Renal cortex interstitium (tissue), 15 donors: Measurements from ENCODE around the gene RERGL. TPM values are rescaled to one million over a fixed set of nuclear protein-coding genes. Genes with fewer than 3 reads are reported as not detected.
"Not testable (repeated sequence)": the region's sequence is repeated elsewhere in the genome, so short reads cannot be mapped to it uniquely, and the experiment has no call there.

Experiments used
- DNase-seq, 11 donors: peaks; one replicate each; pipeline ENCODE4 v3.0.0-alpha.2; 2013; ENCODE audit warnings: low read depth in 9 of 11, low spot score in 4 of 11; ENCODE audit errors: extremely low read depth in 1 of 11
- long read RNA-seq, 16 experiments: transcript quantifications; one replicate each; lab custom pipeline, GENCODE V29; 2026
- polyA plus RNA-seq, 3 donors: library from polyadenylated mRNA; unstranded; fragments of 120-200 nt; gene quantifications; one replicate each; pipeline ENCODE4 v1.2.1, GENCODE V29; 2013; ENCODE audit not compliant: insufficient read length in 3 of 3

RERGL gene, protein sequence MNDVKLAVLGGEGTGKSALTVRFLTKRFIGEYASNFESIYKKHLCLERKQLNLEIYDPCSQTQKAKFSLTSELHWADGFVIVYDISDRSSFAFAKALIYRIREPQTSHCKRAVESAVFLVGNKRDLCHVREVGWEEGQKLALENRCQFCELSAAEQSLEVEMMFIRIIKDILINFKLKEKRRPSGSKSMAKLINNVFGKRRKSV
- polyA plus RNA-seq = 1 to 10 TPM; 5.6 to 8.9 (median 8.8) TPM
- long read RNA-seq, donor 1, partial matches to known transcripts = 0 of 3 reads
- long read RNA-seq, donor 1, other reads (novel, unspliced or antisense) = 0 of 3 reads
- long read RNA-seq, donor 2, partial matches to known transcripts = 0 of 1 reads
- long read RNA-seq, donor 2, other reads (novel, unspliced or antisense) = 0 of 1 reads
- long read RNA-seq, donor 3, transcript RERGL-203 (5 exons, 973 nt) = major isoform, 5 of 6 reads
- long read RNA-seq, donor 3, partial matches to known transcripts = 0 of 6 reads
- long read RNA-seq, donor 3, other reads (novel, unspliced or antisense) = 0 of 6 reads
- long read RNA-seq, donor 4, partial matches to known transcripts = 0 of 2 reads
- long read RNA-seq, donor 4, other reads (novel, unspliced or antisense) = 0 of 2 reads
- long read RNA-seq, donor 5 = 0 reads
- long read RNA-seq, donor 6, partial matches to known transcripts = 0 of 1 reads
- long read RNA-seq, donor 6, other reads (novel, unspliced or antisense) = 0 of 1 reads
- long read RNA-seq, donor 7 = 0 reads
- long read RNA-seq, donor 8, partial matches to known transcripts = 0 of 3 reads
- long read RNA-seq, donor 8, other reads (novel, unspliced or antisense) = 0 of 3 reads
- long read RNA-seq, donor 9, transcript RERGL-203 (5 exons, 973 nt) = major isoform, 6 of 7 reads
- long read RNA-seq, donor 9, partial matches to known transcripts = 0 of 7 reads
- long read RNA-seq, donor 9, other reads (novel, unspliced or antisense) = 0 of 7 reads
- long read RNA-seq, donor 10 = 0 reads
- long read RNA-seq, donor 11, partial matches to known transcripts = 0 of 2 reads
- long read RNA-seq, donor 11, other reads (novel, unspliced or antisense) = 0 of 2 reads
- long read RNA-seq, donor 12 = 0 reads
- long read RNA-seq, donor 13 = 0 reads
- long read RNA-seq, donor 14 = 0 reads
- long read RNA-seq, donor 15 = 0 reads
- long read RNA-seq, donor 16, partial matches to known transcripts = 0 of 3 reads
- long read RNA-seq, donor 16, other reads (novel, unspliced or antisense) = 0 of 3 reads

DNA sequence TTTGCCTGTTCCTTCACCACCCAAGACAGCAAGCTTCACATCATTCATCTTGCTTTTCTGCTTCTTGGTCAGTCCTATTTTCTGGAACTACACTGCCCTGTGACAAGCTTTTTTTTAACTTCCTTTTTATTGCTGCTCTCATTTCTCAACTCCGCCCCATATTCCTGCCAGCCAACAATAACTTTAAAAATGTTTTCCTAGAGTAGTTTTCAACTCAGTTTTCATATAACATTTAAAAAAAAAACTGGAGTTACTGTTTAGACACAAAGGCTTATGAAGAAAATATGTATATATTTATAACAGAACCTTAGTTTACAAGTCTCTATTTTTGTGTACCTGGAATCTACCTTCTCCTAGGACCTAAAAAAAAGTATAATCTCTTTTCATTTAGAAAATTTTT is at the start of gene RERGL:
RERGL (minus strand) TSS at position 101 of the 400 bp plus-strand sequence; CDS start at position 48, 53 bp downstream.
- no peak for DNase-seq

DNA sequence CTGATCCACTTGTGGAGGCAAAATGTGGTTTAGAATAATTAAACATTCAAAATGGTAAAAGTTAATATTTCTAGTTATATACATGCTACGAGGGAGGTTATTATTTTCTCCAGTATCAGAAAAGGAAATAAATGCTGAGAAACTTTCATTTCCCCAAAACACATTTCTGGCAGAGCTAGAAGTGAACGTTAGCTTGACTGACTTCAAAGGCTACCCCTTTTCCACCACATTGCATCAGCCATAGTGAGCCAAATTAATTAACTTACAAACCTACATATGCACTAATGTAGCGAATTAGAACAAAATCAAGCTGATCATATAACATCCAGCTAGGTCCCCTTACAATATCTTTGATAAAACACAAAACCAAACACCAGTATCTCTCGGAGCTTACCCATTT is 49.3 kb upstream of the RERGL start:
- DNase-seq = no peak

DNA sequence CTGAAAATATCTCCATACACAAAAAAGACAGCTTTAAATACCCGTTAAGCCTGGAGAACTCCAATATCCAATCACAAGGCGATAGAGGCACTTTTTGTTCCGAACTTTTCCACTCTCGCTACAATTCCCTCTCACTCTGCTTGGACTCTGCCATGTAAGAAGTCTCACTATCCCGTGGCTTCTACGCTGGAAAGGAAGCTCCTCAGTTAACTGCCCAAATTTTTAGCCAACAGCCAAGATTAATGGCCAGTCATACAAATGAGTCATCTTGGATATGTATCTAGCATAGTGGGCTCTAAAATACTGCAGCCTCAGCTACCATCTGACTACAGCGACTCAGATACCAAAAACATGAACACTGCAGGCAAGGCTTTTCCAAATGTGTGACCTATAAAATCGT is 45.5 kb upstream of the RERGL start:
- no peak for DNase-seq

DNA sequence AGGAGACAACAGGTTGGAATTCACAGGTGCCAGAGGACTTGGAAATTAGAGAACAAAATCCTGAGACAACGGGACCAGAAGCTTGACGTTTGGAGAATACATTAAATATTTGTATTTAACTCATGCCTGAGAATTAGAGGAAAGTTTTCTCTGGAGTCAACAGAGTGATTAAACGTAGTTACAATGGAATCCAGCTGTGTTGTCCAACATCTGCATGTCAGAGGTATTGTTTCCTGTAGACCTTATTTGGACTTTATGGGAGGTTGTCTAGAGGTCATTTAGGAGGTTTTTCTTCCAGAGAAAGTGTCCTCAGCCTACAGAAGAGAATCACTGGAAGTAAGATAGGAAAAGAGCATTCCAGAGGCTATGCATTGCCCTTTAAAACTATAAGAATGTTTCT is 45.1 kb upstream of the RERGL start:
- DNase-seq = peak in 4 of 11 donors; percentile 4 to 22 (median 16)

DNA sequence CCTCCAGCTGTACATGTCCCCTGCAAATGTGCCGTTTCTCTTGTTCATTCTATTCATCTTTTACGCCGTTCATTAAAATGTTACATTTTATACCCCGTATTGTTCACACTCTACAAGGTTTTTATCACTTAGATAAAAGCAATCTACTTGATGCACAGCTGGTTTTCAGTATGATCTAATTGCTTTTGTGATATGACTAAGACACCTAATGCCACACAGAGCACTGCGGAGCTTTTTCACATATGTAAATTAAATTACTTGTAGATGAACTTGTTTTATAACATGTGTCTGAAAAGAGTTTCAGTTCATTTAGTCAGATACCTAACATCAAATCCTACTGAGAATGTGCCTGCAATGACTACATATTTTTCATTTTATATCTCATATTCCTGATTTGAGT is 40.9 kb upstream of the RERGL start:
- DNase-seq = no peak

DNA sequence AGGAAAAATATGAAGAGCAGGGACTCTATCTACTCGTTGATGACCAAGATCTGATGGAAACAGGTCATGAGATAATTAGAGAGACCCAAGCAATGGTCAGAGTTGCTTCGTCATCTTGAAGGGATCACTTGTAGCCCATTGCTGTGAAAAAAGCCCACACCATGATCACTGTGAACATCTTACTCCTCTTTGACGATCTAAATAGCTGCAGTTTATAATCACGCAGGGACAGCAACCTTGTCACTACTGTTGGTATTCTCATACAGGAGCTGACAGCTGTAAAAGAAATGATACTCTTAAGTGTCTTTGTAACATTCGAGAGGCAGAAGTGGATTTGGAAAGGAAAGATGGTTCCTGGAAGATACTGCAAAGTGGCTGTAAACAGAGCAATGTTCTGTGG is 33.7 kb upstream of the RERGL start:
- no peak for DNase-seq

DNA sequence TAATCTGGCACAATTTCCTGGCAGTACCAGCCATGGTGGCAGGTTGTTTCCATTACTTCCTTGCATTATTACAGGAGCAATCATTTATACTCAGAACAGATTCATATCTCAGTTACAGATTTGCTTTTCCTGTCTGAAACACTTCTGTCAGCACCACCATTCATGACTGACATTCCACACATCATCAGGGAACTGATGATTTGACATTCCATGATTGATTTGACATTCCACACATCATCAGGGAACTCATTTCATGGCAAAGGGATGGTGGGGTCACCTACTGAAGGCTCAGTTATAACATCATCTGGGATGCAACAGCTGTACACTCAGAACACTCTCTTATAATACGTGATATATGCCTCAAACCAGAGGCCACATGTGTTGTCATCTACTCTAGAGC is 30.9 kb upstream of the RERGL start:
- DNase-seq = no peak

DNA sequence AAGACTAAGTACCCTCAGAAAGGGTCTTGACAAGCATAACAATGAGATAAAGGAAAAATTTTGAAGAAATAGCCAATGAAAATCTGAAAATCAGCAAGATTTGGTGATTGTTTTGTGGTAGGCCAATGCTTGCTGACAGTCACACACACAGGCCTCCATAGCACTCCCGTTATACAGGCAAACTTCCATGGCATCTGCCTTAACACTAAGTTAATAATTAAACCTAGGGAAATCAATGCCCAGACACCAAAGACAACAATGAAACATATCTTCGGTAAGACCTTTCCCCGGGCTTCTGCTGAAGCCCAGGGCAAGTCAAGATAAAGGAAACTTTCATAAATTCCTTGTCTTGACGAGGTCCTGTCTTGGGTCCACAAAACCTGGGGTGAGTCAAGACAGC is 18.6 kb upstream of the RERGL start:
- no peak for DNase-seq

DNA sequence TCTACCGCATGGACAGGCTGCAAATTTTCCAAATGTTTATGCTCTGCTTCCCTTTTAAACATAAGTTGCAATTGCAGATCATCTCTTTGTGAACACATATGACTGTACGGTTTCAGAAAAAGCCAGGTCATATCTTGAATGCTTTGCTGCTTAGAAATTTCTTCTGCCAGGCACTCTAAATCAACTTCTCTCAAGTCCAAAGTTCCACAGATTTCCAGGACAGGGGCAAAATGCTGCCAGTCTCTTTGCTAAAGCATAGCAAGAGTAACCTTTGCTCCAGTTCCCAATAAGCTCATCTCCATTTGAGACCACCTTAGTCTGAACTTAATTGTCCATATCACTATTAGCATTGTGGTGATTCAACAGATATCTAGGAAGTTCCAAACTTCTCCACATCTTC is 13.6 kb upstream of the RERGL start:
- no peak for DNase-seq

DNA sequence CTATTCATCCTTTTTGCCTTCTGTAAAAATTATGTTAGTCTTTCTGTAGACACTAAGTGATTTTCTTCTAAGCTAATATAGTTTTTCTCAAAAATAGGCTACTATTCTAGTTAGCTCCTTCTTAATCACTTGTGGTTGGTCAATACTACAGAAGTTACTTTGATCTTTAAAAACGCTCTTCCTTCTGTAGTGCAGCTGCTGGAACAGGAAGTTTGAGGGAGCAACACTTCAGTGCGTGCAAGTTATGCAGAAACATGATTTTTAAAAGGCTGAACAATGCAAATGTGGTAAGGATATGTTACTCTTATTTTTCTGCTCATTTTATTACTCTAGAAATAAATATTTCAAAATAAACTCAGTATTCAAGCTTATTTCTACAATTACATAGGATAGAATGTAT is 11.1 kb upstream of the RERGL start:
- peak in 2 of 11 donors; percentile 1 to 2 for DNase-seq

DNA sequence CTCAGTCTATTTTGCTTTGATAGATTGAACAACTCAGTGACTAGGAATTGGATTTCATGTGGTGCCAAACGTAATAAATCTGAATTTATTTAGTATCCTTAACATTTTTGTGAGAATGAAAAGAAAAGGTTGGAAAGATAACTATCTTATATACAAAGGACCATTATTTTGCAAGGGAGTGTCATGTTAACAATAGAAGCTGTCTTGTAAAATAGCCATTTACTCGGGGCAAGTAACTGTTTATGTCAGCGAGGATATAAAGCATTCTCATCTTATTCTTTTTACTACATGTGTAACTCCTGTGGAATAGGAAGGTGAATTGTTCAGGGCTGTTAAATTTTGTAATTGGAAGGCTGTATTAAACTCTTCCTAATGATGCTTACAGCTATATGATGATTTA is 5.9 kb downstream of the RERGL start:
- no peak for DNase-seq

DNA sequence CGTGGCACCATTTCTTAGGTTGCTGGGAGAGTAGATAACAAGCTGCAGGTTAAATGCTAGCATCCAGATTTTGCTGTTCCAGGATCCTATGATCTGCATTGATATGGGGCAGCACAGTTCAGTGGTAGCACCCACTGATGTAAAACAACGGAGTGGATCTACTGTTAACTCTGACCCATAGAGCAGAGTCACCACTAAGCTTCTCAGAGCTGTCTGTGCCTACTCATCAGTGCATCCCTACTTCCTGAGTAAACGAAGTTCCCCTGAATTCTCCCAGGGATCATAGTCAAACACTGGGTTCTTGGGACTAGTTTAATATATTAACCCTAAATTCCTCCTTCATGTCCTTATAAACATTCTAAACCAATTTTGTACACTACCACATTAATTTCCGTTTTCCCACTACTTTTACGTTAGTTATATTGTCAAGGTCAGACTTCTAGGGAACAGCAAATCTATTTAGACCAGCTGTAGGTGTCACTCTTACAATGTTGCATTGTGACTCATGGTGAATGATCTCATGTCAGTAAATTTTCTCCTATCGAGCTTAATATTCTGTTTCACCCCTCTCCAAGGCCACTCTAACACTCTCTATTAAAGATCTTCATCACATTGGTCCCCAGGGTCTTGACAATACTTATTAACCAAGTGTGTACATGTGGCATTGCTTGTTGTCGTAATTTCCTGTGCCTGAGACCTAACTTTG is 10.3 kb downstream of the RERGL start:
- DNase-seq = no peak

DNA sequence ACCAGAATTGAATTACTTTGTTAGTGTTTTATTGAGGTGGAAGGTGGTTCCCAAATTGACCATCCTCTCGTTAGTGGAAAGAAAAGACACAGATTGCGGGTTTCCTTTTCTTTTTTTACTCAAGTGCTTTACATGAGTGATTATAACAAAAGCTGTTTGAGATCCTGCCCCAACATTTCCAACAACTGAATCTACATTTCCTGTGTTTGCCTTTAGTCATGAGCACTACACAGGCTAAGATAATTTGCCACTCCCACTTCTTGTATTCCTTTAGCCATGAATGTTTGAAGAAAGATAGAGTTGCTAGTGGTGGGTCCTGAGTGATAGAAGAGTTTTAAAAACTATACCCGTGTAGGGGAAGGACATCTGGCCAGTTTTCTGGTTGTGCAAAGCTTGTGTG is 16.0 kb downstream of the RERGL start:
- no peak for DNase-seq

DNA sequence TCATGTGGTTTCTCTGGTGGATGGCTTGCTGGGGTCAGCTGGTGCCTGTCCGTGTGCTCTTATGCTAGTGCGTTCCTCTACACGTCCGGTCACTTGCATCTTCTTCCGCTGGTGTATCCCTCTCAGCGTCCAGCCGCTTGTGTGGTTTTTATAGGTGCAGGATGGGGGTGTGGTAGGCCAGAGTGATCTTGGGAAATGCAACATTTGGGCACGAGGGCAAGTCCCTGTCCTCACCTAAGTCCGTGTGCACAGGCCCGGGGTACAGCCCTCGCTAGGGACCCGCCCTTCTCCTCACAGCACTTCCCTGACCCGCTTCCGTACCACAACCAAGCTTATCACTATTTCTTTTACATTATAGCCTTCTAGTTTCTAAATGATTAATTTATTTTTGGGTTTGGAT is 17.3 kb downstream of the RERGL start:
- DNase-seq = no peak

DNA sequence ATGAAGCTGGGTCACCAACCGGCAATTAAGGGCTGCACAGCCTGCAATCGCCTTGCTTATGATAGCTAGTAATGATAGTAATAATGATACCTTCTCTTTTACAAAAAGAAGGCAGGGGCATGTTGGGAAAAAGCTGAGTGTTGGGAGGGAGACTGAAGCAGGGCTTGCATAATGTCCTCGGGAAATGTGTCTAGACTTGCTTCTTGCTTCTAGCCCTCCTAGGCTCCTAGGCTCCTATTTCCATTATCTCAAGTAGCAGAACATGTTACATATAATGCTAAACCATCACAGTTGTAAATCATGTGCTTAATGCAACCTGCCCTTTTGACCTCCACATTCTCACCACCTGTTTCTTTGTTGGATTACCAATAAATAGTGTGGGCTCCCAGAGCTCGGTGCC is 18.7 kb downstream of the RERGL start:
- DNase-seq = no peak

DNA sequence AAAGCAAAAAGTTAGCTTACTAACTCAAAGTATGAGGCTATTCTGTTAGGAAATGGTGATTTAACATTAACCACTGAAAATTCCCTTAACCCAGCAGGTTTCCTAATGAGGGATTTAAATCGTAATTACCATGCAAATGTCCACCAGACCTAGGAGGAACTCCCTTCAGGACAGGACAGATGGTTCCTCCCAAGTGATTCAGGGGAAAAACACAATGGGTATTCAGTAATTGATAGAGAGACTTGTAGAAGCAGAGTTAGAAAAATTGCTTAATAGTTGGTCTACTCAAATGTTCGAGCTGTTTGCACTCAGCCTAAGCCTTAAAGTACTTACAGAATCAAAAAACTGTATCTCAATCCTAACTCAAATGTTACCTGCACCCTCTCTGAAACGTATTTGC is 21.6 kb downstream of the RERGL start:
- no peak for DNase-seq

DNA sequence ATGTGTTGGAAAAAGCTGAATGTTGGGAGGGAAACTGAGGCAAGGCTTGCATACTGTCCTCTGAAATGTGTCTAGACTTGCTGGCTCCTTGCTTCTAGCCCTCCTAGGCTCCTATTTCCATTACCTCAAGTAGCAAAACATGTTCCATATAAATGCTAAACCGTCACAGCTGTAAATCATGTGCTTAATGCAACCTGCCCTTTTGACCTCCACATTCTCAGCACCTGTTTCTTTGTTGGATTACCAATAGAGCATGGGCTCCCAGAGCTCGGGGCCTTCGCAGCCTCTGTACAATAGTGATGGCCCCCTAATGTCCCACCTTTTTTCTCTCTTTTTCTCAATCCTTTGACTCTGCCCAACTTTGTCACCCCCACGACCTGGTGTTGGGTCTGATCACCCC is 23.3 kb downstream of the RERGL start:
- DNase-seq = no peak

DNA sequence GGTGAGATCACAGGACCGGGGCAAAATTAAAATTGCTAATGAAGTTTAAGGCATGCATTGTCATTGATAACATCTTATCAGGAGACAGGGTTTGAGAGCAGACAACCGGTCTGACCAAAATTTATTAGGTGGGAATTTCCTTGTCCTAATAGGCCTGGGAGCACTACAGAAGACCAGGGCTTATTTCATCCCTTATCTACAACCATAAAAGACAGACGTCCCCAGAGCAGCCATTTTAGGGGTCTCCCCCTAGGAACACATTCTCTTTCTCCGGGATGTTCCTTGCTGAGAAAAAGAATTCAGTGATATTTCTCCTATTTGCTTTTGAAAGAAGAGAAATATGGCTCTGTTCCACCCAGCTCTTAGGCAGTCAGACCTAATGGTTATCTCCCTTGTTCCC is 27.1 kb downstream of the RERGL start:
- DNase-seq = not testable (repeated sequence)

DNA sequence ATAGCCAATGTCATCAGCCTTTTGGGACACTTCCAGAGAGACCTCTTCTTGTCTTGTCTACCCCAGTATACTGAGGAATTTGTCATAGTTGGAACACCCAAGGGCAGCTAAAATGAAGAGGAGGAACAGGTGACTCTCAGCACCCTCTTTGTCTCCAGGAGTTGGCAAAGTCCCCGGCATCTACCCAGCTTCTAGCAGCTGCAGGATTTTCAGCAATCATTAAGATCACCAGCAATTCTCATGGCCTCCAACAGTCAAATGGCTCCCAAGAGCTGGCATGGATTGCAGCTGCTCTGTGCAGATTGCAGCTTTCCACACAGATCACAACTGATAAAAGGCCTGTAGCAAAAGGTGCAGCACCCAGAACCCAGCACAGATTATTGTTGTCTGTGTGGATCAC is 32.9 kb downstream of the RERGL start:
- no peak for DNase-seq
